G401 (cell line): ENCODE data around the gene AP2M1. TPM values are rescaled to one million over a fixed set of nuclear protein-coding genes. Genes with fewer than 3 reads are reported as not detected.

Experiments used
- DNase-seq: peaks from one replicate; pipeline ENCODE4 v3.0.0-alpha.2; 2015; ENCODE audit warnings: low spot score
- in situ Hi-C: cut with HindIII; loops from 2 replicates; pipeline ENCODE4 v1.10.0; 2016; ENCODE audit warnings: low sequenced_read_pairs, mixed read lengths
- total RNA-seq: library from RNA; depleted of rRNA; stranded (reverse); fragments of >200 nt; shearing (Covaris generic); gene quantifications from 2 replicates; pipeline ENCODE4 v1.2.3, GENCODE V29; 2014

AP2M1 gene
- total RNA-seq, 1 experiment from 2014 or later, result 352 TPM

DNA sequence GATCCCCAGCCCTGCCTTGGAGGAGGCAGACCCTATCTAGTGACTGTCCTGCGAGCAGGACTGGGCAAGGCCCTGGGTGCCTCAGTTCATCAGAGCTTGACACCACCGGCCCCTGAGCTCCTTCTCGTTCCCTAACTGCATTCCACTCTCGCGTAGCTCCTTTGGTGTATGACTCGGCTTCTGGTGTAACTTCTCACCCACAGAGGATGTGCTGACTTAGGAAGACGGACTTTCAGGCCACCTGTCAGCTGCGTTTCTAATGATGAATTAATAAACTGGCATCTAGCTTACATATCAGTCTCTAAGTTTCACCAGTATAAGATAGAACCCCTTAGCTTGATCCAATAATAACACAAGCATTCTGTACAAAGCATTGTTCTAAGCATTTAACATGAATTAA is 28.9 kb downstream of the AP2M1 start:
- DNase-seq, result no peak
- in situ Hi-C loops, result no loop called here

DNA sequence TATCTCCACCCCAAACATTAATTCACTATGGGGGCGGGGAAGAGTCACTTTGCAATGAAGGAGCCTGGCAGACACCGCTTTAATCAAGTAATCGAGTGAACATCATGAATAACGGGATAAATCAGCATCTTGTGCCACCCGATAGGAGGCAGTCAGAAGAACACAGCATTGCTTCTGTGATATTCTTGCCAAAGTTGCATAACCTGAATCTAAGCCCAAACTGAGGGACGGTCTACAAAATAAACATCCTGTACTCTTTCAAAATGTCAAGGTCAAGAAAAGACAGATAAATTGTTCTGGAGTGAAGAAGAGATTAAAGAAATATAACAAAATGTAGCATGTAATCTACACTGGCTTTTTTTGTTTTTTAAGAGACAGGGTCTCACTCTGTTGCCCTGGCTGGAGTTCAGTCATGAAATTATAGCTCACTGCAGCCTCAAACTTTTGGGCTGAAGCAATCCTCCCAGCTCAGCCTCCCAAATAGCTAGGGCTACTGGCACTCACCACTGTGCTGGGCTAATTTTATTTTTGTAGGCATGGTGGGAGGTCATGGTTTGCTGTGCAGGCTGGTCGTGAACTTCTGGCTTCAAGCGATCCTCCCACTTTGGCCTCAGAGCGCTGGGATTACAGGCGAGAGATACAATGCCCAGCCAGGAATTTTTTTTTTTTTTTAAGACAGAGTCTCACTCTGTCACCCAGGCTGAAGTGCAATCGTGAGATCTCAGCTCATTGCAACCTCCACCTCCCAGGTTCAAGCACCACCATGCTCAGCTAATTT is 34.7 kb downstream of the AP2M1 start:
- in situ Hi-C loops, result no loop called here
- no peak for DNase-seq

- in situ Hi-C loops, result no loop called here
- no peak for DNase-seq
These were observed 36.6 kb downstream of the AP2M1 start for GRCh38 chr3:184211297-184211696.

DNA sequence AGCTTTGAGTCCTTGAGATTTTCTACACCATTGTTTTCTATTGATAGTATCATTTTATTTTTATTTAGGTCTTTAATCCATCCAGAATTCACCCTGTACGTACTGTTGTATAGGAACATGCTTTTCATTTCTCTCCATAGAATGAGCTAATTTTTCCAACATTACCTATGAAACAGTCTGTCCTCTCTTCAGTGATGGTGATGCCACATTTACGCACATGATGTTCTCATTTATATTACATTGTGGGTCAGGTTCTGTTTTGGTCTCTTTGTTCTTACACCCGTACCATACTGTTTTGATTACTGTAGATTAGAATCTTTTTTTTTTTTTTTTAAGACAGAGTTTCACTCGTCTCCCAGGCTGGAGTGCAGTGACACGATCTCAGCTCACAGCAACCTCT is 37.1 kb downstream of the AP2M1 start:
- in situ Hi-C loops, result no loop called here
- no peak for DNase-seq

DNA sequence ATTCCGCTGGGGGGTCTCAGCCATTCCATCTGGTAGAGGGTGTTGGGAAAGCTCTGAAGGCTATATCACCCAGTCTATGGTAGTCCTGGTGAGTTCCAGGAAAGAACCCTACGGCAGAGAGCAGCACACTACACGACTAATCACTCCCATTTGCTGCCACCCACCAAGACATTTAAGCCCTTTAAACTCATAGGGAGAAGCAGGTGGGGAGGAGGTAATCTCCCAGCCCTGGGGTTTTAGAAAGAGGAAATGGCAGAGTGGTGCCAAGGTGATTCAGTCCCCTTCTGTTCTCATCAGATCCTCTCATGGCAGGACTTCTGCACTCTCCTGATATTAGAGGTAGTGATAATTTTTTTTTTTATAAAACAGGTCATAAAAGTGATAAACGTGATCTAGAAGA is 44.2 kb downstream of the AP2M1 start:
- in situ Hi-C loops, result no loop called here
- DNase-seq, result no peak

GRCh38 chr3:184222521-184222920 is 47.9 kb downstream of the AP2M1 start:
- DNase-seq, result no peak
- in situ Hi-C loops, result no loop called here

GRCh38 chr3:184223946-184224345 is 49.3 kb downstream of the AP2M1 start:
- no peak for DNase-seq
- in situ Hi-C loops, result no loop called here

GRCh38 chr3:184227481-184227935 is 52.9 kb downstream of the AP2M1 start:
- in situ Hi-C loops, result no loop called here
- DNase-seq, result peak; percentile 30

GRCh38 chr3:184228376-184229137 is 53.9 kb downstream of the AP2M1 start:
- in situ Hi-C loops, result no loop called here
- DNase-seq, result peak; percentile 25

DNA sequence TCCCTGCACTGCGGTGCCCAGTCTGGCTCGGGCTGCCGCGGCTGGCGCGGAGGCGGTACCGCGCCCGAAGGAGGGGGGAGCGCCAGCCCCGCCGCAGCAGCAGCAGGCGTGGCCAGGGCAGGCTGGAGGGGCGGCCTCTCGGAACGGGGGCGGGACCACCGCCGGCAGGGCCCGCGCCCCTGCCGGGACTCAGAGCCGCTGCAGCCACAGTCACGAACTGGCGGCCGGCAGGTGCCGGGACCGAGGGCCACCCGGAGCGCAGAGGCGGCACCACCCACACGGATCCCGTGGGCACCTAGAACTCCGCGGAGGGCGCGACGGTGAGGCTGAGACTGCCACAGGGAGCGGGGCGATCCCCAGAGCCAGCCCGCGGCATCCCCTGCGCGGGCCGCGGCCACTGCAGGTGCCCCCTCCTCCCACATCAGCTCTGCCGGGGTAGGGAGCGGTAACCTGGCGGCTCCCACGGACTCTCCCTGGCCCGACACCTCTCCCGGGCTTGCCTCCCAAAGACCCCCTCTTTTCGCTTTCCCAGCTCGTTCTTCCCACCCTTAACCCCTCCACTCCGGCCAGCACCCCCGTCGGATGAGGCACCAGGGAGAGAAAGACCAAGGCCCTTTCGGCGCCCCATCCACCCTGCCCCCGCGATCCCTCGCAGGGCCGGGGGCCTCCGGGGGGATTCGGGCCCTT is 54.9 kb downstream of the AP2M1 start, which contains the start of gene VWA5B2:
Gene VWA5B2, plus strand, starts transcription at position 192 of the 687 bp plus-strand sequence. CDS start 944 bp downstream, outside the sequence.
- in situ Hi-C loops, result no loop called here
- DNase-seq, result peak; percentile 79

GRCh38 chr3:184230081-184230602 is 55.5 kb downstream of the AP2M1 start:
- in situ Hi-C loops, result no loop called here
- DNase-seq, result no peak

- DNase-seq, result peak; percentile 86
- in situ Hi-C loops, result no loop called here
These were observed 56.2 kb downstream of the AP2M1 start for GRCh38 chr3:184230603-184231528.

DNA sequence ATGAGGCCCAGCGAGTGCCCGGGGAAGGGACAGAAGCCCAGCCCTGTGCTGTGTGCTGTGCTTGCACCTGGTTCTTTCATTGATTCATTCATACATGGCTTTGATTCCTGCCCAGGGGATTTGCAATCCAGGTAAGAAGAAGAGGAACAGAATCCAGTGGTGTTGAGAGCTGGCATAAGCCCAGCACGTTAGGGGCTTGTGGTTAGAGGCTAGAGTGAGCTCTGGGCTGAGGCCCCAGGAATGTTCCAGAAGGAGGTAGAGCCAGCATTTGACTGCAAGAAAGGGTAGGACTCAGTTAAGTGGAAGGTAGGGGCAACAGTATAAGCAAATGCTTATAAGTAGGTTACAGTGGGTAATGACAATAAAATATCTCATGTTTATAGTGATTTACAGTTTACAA is 57.0 kb downstream of the AP2M1 start:
- in situ Hi-C loops, result no loop called here
- no peak for DNase-seq

GRCh38 chr3:184233127-184233843 is 58.6 kb downstream of the AP2M1 start:
- in situ Hi-C loops, result no loop called here

More at GRCh38 chr3:184233127-184233843, 58.6 kb downstream of the AP2M1 start:
- no peak for DNase-seq
